ENCODE measurements around the gene NAALADL1.
"Not testable (repeated sequence)": the region's sequence is repeated elsewhere in the genome, so short reads cannot be mapped to it uniquely, and the experiment has no call there.

The NAALADL1 gene

GRCh38 chr11:65008873-65009272 lies 49.5 kb downstream of the NAALADL1 start:
- DNase-seq: no peak

- no peak for DNase-seq
Measured at GRCh38 chr11:65008016-65008415, 50.3 kb downstream of the NAALADL1 start.

DNA sequence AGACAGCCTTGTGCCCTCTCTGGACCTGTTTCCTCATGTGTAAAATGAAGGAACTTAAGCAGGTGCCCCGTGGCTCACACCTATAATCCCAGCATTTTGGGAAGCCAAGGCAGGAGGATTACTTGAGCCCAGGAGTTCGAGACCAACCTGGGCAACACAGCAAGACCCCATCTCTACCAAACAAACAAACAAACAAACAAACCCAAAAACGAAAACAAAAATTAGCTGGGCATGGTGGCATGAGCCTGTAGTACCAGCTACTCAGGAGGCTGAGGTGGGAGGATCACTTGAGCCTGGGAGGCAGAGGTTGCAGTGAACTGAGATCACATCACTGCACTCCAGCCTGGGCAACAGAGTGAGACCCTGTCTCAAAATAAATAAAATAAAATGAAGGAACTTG lies 54.4 kb downstream of the NAALADL1 start:
- DNase-seq: not testable (repeated sequence)

- no peak for DNase-seq
Measured at GRCh38 chr11:65003282-65003681, 55.1 kb downstream of the NAALADL1 start.

GRCh38 chr11:65002706-65003105 lies 55.6 kb downstream of the NAALADL1 start:
- DNase-seq: no peak

DNA sequence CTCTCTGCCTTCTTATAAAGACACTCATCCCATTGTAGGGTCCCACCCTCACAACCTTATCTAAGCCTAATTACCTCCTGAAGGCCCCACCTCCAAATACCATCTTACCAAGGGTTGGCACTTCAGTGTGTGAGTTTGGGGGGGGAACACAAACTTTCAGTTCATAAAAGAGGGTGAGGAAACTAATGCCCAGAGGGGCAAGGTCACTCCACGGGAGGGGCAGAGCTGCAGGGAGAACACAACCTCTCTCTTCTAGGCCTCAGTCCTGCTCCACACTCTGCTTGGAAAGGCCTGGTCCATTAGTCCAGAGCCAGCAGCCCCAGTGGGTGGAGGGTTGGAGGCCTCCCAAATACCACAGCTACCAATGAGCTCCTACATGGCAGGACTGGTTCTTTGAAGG lies 58.9 kb downstream of the NAALADL1 start:
- DNase-seq: no peak

DNA sequence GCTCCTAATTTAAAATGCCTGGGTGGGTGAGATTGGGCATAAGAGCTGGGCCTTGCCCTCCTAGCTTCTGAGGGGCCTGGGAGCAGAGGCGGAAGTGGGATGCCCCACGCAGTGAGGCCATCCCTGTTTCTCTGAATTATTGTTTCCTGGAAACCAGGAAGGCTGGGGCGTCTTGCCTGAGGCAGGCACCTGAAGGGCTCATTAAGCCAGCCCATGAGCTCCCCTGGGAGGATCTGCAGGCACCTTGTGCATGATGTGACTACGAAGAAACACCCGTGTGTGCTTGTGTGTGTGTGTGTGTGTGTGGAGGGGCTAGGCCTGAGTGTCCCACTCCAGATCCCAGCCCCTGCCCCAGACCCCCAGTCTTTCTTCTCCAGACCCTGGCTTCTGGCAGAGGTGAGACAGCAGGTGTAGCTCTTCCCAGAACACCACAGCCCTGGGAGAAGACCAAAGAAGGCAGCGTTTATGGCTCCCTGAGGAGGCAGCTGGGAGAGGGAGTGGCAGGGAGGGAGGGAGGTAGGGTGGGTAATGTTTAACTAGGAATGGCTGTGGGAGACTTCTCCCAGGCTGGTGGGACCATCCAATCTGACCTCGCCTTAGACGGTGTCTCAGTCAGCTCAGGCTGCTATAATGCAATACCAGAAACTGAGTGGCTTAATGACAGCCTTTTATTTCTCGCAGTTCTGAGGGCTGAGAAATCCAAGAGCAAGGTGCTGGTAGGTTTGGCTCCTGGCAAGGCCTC lies 59.5 kb downstream of the NAALADL1 start:
- DNase-seq: no peak

DNA sequence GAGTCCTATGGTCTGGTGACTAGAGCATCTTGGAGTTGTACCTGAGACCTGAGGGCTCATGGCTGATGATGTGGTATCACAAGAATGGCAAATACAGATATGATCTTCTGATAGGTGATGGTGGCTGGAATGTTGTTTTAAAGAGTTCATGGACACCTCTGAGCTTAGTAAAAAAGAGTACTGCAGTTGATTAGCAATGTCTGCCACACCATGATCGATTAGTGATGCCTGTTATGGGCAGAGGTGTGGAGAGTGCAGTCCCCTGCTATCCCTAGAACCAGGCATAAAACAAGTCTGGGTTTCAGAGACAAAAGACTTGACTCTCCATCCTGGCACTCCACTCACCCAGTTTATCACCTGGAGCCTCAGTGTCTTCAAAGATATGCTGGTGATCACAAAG lies 60.2 kb downstream of the NAALADL1 start:
- DNase-seq: no peak

DNA sequence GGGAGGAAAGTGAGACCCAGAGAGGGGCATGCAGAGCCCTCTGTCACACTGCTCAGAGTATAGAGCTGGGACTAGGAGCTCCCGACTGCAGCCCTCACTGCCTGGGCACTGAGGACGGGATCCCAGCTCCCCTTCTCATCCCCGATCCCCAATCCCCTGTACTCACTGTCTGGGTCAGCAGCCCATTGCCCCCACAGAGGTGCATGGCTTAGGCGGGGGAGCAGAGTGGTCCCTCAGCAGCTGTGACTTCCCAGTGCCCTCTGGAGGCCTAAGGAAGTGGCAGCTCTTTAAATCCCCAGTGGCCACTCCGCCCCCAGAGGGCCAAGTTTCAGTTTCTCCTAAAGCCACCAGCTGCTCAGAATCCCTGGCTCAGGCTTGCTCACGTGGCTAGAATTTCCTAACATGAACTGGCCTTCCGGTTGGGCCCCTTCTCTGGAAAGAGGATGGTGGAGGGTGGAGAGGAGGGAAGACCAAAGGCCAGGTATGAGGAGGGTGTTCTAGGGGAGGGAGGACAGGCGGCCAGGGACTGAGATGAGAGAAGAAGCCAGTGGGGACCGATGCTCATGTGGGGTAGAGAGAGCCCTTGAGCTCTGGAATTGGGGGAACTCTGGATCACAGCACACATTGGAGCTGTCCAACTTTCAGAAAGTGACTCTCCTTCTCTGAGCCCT lies 61.5 kb downstream of the NAALADL1 start, which contains the start of gene BATF2:
Gene BATF2 (minus strand): TSS at position 262 of the 671 bp plus-strand sequence. CDS start 57 bp downstream, at position 205.
- peak; percentile 22 to 29 for DNase-seq

DNA sequence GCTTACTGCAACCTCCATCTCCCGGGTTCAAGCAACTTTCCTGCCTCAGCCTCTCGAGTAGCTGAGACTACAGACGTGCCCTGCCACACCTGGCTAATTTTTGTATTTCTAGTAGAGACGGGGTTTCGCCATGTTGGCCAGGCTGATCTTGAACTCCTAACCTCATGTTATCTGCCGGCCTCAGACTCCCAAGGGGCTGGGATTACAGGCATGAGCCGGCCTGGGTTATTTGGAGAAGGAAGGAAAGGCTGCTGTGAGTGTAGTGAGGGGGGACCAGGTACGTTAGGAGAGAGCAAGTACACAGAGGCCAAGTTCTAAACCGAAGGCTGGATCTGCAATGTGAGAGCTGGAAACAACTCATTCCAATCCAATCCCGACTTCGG lies 62.0 kb downstream of the NAALADL1 start:
- DNase-seq: no peak

All from AML-193 (cell line).